HepG2 (cell line): ENCODE measurements around the gene CISD1. TPM values are rescaled to one million over a fixed set of nuclear protein-coding genes. Genes with fewer than 3 reads are reported as not detected.
A peak's percentile ranks its signal among the peaks of the same experiment; 100 is the strongest.

Experiments used
- ATM ChIP-seq: fragments of 450-650 bp; IDR thresholded peaks from 2 replicates; pipeline ENCODE4 v1.7.1; 2017; ENCODE audit warnings: mild to moderate bottlenecking, borderline replicate concordance
- BRCA1 ChIP-seq: sonication (generic); formaldehyde crosslinking; IDR thresholded peaks from 2 replicates; pipeline ENCODE4 v1.4.0; 2020; ENCODE audit warnings: missing genetic modification reagents
- FOXO4 ChIP-seq: sonication (generic); formaldehyde crosslinking; conservative IDR thresholded peaks from 2 replicates; pipeline ENCODE4 v1.8.1; 2023; ENCODE audit warnings: missing genetic modification reagents
- HOMEZ ChIP-seq: IDR thresholded peaks from 2 replicates; pipeline ENCODE4 v1.6.1; 2016; ENCODE audit warnings: low read depth
- NR2F2 ChIP-seq: IDR thresholded peaks from 2 replicates; pipeline ENCODE4 v1.6.1; 2012; ENCODE audit warnings: low read depth, inconsistent platforms, borderline replicate concordance
- SNAPC4 ChIP-seq: sonication (generic); formaldehyde crosslinking; IDR thresholded peaks from 2 replicates; pipeline ENCODE4 v1.4.0; 2020; ENCODE audit warnings: mild to moderate bottlenecking, missing genetic modification reagents
- SNRNP70 ChIP-seq: fragments of 200-400 bp; formaldehyde crosslinking; IDR thresholded peaks from 2 replicates; pipeline ENCODE4 v1.6.1; 2017; ENCODE audit warnings: mild to moderate bottlenecking, low read depth, low read length, moderate library complexity
- ZEB1 ChIP-seq: IDR thresholded peaks from 2 replicates; pipeline ENCODE4 v1.6.1; 2012; ENCODE audit warnings: mild to moderate bottlenecking, low read depth, inconsistent platforms; ENCODE audit not compliant: insufficient replicate concordance
- ZNF12 ChIP-seq: sonication (generic); formaldehyde crosslinking; IDR thresholded peaks from 2 replicates; pipeline ENCODE4 v1.5.0; 2020; ENCODE audit warnings: missing genetic modification reagents
- ZNF224 ChIP-seq: sonication (generic); formaldehyde crosslinking; IDR thresholded peaks from 2 replicates; pipeline ENCODE4 v1.5.0; 2020; ENCODE audit warnings: mild to moderate bottlenecking, missing genetic modification reagents
- ZNF30 ChIP-seq: sonication (generic); formaldehyde crosslinking; IDR thresholded peaks from 2 replicates; pipeline ENCODE4 v1.5.0; 2020; ENCODE audit warnings: mild to moderate bottlenecking, missing genetic modification reagents
- ZNF335 ChIP-seq: sonication (generic); formaldehyde crosslinking; IDR thresholded peaks from 2 replicates; pipeline ENCODE4 v1.4.0; 2020; ENCODE audit warnings: missing genetic modification reagents
- ZNF546 ChIP-seq: sonication (generic); formaldehyde crosslinking; conservative IDR thresholded peaks from 2 replicates; pipeline ENCODE4 v1.8.1; 2023; ENCODE audit warnings: mild to moderate bottlenecking, missing genetic modification reagents
- ZNF605 ChIP-seq: sonication (generic); formaldehyde crosslinking; IDR thresholded peaks from 2 replicates; pipeline ENCODE4 v1.8.0; 2022; ENCODE audit warnings: mild to moderate bottlenecking, missing genetic modification reagents
- ZNF629 ChIP-seq: sonication (generic); formaldehyde crosslinking; conservative IDR thresholded peaks from 2 replicates; pipeline ENCODE4 v1.5.0; 2020; ENCODE audit warnings: missing genetic modification reagents
- ZNF691 ChIP-seq: sonication (generic); formaldehyde crosslinking; IDR thresholded peaks from 2 replicates; pipeline ENCODE4 v1.4.0; 2020; ENCODE audit warnings: missing genetic modification reagents, low read depth, mild to moderate bottlenecking, borderline replicate concordance
- polyA plus RNA-seq, 8 experiments: library from polyadenylated mRNA; depleted of rRNA in 3 of 8; stranded (reverse) in 7 of 8; unstranded in 1 of 8; fragments of >200 nt; fragmentation: Illumina TruSeq in 4 of 8; extraction: Trizol in 4 of 8; gene quantifications; 2 replicates each; pipeline versions ENCODE4 v1.2.1 to v1.2.3, GENCODE V29; 2011 to 2016; ENCODE audit warnings: low read depth in 4 of 8, missing spikeins in 1 of 8, mixed read lengths in 1 of 8; ENCODE audit not compliant: insufficient read depth in 1 of 8
- total RNA-seq, 5 experiments: library from RNA; depleted of rRNA; stranded (reverse); fragments of >200 nt; fragmentation: Illumina TruSeq; extraction: Trizol; gene quantifications; 2 replicates each; pipeline ENCODE4 v1.2.3, GENCODE V29; 2016; ENCODE audit warnings: low read depth in 1 of 5
- TF ChIP-seq, protein P1 (sequence below): sonication (generic); formaldehyde crosslinking; IDR thresholded peaks from 2 replicates; pipeline ENCODE4 v1.4.0; 2020; ENCODE audit warnings: missing genetic modification reagents, borderline replicate concordance

Gene CISD1
- total and polyA plus RNA-seq, 2 of the 13 experiments (the other 11 are each of a cell fraction or from before 2014, with no cell fraction given), result 63.4 to 78.9 TPM

- 0 out of 2 replicates have a peak, but pooled peaks have one; percentile 20 for TF ChIP-seq SNAPC4 (CRISPR knock-in tag)
- TF ChIP-seq SNRNP70, result no peak
- 0 out of 2 replicates have a peak, but pooled peaks have one; percentile 30 for TF ChIP-seq FOXO4
- no peak for TF ChIP-seq BRCA1 (CRISPR knock-in tag)
- TF ChIP-seq ATM, result no peak
- TF ChIP-seq ZEB1, result peak; percentile 97
- no peak for TF ChIP-seq ZNF12 (CRISPR knock-in tag)
- no peak; the same call in 1 of the 2 replicates for TF ChIP-seq ZNF335 (CRISPR knock-in tag)
- 0 out of 2 replicates have a peak, but pooled peaks have one; percentile 20 for TF ChIP-seq ZNF30 (CRISPR knock-in tag)
- TF ChIP-seq ZNF691 (CRISPR knock-in tag), result no peak
- TF ChIP-seq ZNF629 (CRISPR knock-in tag), result no peak
- no peak for TF ChIP-seq ZNF605
- TF ChIP-seq ZNF224, result no peak
- no peak for TF ChIP-seq HOMEZ (CRISPR knock-in tag)
- 0 out of 2 replicates have a peak, but pooled peaks have one; percentile 14 for TF ChIP-seq NR2F2
- TF ChIP-seq, protein P1, sequence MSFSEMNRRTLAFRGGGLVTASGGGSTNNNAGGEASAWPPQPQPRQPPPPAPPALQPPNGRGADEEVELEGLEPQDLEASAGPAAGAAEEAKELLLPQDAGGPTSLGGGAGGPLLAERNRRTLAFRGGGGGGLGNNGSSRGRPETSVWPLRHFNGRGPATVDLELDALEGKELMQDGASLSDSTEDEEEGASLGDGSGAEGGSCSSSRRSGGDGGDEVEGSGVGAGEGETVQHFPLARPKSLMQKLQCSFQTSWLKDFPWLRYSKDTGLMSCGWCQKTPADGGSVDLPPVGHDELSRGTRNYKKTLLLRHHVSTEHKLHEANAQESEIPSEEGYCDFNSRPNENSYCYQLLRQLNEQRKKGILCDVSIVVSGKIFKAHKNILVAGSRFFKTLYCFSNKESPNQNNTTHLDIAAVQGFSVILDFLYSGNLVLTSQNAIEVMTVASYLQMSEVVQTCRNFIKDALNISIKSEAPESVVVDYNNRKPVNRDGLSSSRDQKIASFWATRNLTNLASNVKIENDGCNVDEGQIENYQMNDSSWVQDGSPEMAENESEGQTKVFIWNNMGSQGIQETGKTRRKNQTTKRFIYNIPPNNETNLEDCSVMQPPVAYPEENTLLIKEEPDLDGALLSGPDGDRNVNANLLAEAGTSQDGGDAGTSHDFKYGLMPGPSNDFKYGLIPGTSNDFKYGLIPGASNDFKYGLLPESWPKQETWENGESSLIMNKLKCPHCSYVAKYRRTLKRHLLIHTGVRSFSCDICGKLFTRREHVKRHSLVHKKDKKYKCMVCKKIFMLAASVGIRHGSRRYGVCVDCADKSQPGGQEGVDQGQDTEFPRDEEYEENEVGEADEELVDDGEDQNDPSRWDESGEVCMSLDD (CRISPR knock-in tag), result no peak
- TF ChIP-seq ZNF546 (CRISPR knock-in tag), result no peak; the same call in 1 of the 2 replicates
Observed at GRCh38 chr10:58268454-58268945, 462 bp upstream of the CISD1 start (continued).
